ENCODE measurements around the gene THRB. TPM values are rescaled to one million over a fixed set of nuclear protein-coding genes. Genes with fewer than 3 reads are reported as not detected.

THRB gene
- total and polyA plus RNA-seq, 2 experiments from 2014 or later: 3.3 to 5.1 TPM

GRCh38 chr3:24396338-24396737 lies 98.3 kb downstream of the THRB start:
- H3K9ac ChIP-seq: no peak overlapping the region
- DNase-seq: no peak
- 67 to 79% methylated on average over 4 of the region's 4 CpGs for WGBS, 2 experiments (ENCODE audit: low coverage in 1 of 2, low lambda C conversion rate in 2 of 2, missing lambda C conversion rate in 2 of 2)
- no peak overlapping the region for H2AFZ ChIP-seq
- H3K9me2 ChIP-seq (ENCODE audit: insufficient read depth): no peaks in the 10 kb centered on the region
- no peaks in the 10 kb centered on the region for H4K20me1 ChIP-seq (ENCODE audit: insufficient read depth)
- no peaks in the 10 kb centered on the region for H3K79me2 ChIP-seq (ENCODE audit: insufficient read depth)
- H3K4me2 ChIP-seq (ENCODE audit: unreplicated experiment): no peak overlapping the region
- no peaks in the 10 kb centered on the region for H3K9me3 ChIP-seq (ENCODE audit: low read depth)
- in situ Hi-C loops (cut with MboI): no loop called here
- H3K36me3 ChIP-seq (ENCODE audit: low read depth): no peaks in the 10 kb centered on the region
- TF ChIP-seq EZH2 (IDR thresholded peaks at IDR 0.05; ENCODE audit: insufficient read depth, poor library complexity, severe bottlenecking) (no peak), EZH2phosphoT487 (IDR thresholded peaks at IDR 0.05; ENCODE audit: insufficient read depth, low read depth) (no peak)
- H3K4me1 ChIP-seq (ENCODE audit: insufficient read depth): no peaks in the 10 kb centered on the region
- H3K27me3 ChIP-seq (replicated peaks; ENCODE audit: insufficient read depth): no peaks in the 10 kb centered on the region
- no peaks in the 10 kb centered on the region for H3F3A ChIP-seq (ENCODE audit: insufficient read depth)
- H3K4me3 ChIP-seq: no peak overlapping the region
- no peak overlapping the region for H3K27ac ChIP-seq

DNA sequence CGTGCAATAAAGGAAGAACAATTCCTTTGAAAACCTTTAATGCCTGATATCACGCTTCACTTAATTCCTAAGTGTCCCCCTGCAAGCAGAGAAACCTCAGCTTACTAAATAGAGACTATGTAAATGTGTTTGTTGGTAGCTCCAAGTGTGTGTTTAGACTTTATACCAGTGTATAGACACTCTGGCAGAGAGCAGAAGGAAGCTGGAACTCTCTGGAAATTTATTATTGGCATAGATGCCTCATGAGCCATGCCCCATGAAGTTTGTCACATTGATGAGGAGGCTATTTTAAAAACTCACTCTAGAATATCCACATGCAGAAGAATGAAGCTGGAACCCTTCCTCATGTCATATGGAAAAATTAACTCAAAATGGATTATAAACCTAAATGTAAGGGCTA lies 99.9 kb downstream of the THRB start:
- no peak overlapping the region for H3K4me2 ChIP-seq (ENCODE audit: unreplicated experiment)
- H3K9ac ChIP-seq: no peak overlapping the region
- H3F3A ChIP-seq (ENCODE audit: insufficient read depth): no peaks in the 10 kb centered on the region
- no peak overlapping the region for H3K4me3 ChIP-seq
- no peak overlapping the region for H3K27ac ChIP-seq
- DNase-seq: no peak
- H3K4me1 ChIP-seq (ENCODE audit: insufficient read depth): no peaks in the 10 kb centered on the region
- H3K9me3 ChIP-seq (ENCODE audit: low read depth): no peaks in the 10 kb centered on the region
- H4K20me1 ChIP-seq (ENCODE audit: insufficient read depth): no peaks in the 10 kb centered on the region
- in situ Hi-C loops (cut with MboI): no loop called here
- TF ChIP-seq EZH2 (IDR thresholded peaks at IDR 0.05; ENCODE audit: insufficient read depth, poor library complexity, severe bottlenecking): no peak
- no peak for TF ChIP-seq EZH2phosphoT487 (IDR thresholded peaks at IDR 0.05; ENCODE audit: insufficient read depth, low read depth)
- no peaks in the 10 kb centered on the region for H3K27me3 ChIP-seq (replicated peaks; ENCODE audit: insufficient read depth)
- no peaks in the 10 kb centered on the region for H3K36me3 ChIP-seq (ENCODE audit: low read depth)
- 96 to 98% methylated on average over 2 of the region's 2 CpGs for WGBS, 2 experiments (ENCODE audit: low coverage in 1 of 2, low lambda C conversion rate in 2 of 2, missing lambda C conversion rate in 2 of 2)
- no peak overlapping the region for H2AFZ ChIP-seq
- H3K79me2 ChIP-seq (ENCODE audit: insufficient read depth): no peaks in the 10 kb centered on the region
- no peaks in the 10 kb centered on the region for H3K9me2 ChIP-seq (ENCODE audit: insufficient read depth)

GRCh38 chr3:24393316-24393715 lies 101.3 kb downstream of the THRB start:
- H3K9me2 ChIP-seq (ENCODE audit: insufficient read depth): no peaks in the 10 kb centered on the region
- no peak overlapping the region for H3K4me3 ChIP-seq
- DNase-seq: no peak
- no peaks in the 10 kb centered on the region for H3K4me1 ChIP-seq (ENCODE audit: insufficient read depth)
- no peaks in the 10 kb centered on the region for H3F3A ChIP-seq (ENCODE audit: insufficient read depth)
- no peaks in the 10 kb centered on the region for H4K20me1 ChIP-seq (ENCODE audit: insufficient read depth)
- H3K4me2 ChIP-seq (ENCODE audit: unreplicated experiment): no peak overlapping the region
- no peaks in the 10 kb centered on the region for H3K27me3 ChIP-seq (replicated peaks; ENCODE audit: insufficient read depth)
- no peaks in the 10 kb centered on the region for H3K9me3 ChIP-seq (ENCODE audit: low read depth)
- 64 to 68% methylated on average over 3 of the region's 3 CpGs for WGBS, 2 experiments (ENCODE audit: low coverage in 1 of 2, low lambda C conversion rate in 2 of 2, missing lambda C conversion rate in 2 of 2)
- no peak overlapping the region for H3K27ac ChIP-seq
- no peak for TF ChIP-seq EZH2 (IDR thresholded peaks at IDR 0.05; ENCODE audit: insufficient read depth, poor library complexity, severe bottlenecking)
- TF ChIP-seq EZH2phosphoT487 (IDR thresholded peaks at IDR 0.05; ENCODE audit: insufficient read depth, low read depth): no peak
- H3K79me2 ChIP-seq (ENCODE audit: insufficient read depth): no peaks in the 10 kb centered on the region
- in situ Hi-C loops (cut with MboI): no loop called here
- H3K9ac ChIP-seq: no peak overlapping the region
- no peaks in the 10 kb centered on the region for H3K36me3 ChIP-seq (ENCODE audit: low read depth)
- H2AFZ ChIP-seq: no peak overlapping the region

- peak; percentile 13 for DNase-seq
- no peak overlapping the region for H2AFZ ChIP-seq
- H3K36me3 ChIP-seq (ENCODE audit: low read depth): no peaks in the 10 kb centered on the region
- H3F3A ChIP-seq (ENCODE audit: insufficient read depth): peaks cover 6% of the 10 kb centered on the region; the same call in 1 of the 2 replicates
- no peak overlapping the region for H3K4me3 ChIP-seq
- H3K4me2 ChIP-seq (ENCODE audit: unreplicated experiment): no peak overlapping the region
- H3K9me3 ChIP-seq (ENCODE audit: low read depth): no peaks in the 10 kb centered on the region
- no peaks in the 10 kb centered on the region for H3K79me2 ChIP-seq (ENCODE audit: insufficient read depth)
- no peaks in the 10 kb centered on the region for H4K20me1 ChIP-seq (ENCODE audit: insufficient read depth)
- TF ChIP-seq EZH2phosphoT487 (IDR thresholded peaks at IDR 0.05; ENCODE audit: insufficient read depth, low read depth) (no peak), EZH2 (IDR thresholded peaks at IDR 0.05; ENCODE audit: insufficient read depth, poor library complexity, severe bottlenecking) (no peak)
- peaks cover 18% of the 10 kb centered on the region for H3K4me1 ChIP-seq (ENCODE audit: insufficient read depth)
- H3K9ac ChIP-seq: no peak overlapping the region
- 95 to 99% methylated on average over 3 of the region's 3 CpGs for WGBS, 2 experiments (ENCODE audit: low coverage in 1 of 2, low lambda C conversion rate in 2 of 2, missing lambda C conversion rate in 2 of 2)
- no peak overlapping the region for H3K27ac ChIP-seq
- in situ Hi-C loops (cut with MboI): no loop called here
- no peaks in the 10 kb centered on the region for H3K27me3 ChIP-seq (replicated peaks; ENCODE audit: insufficient read depth)
- H3K9me2 ChIP-seq (ENCODE audit: insufficient read depth): no peaks in the 10 kb centered on the region
Observed at GRCh38 chr3:24390169-24391130, 104.2 kb downstream of the THRB start.

Measured in GM23248 (cell line).